Activated CD4-positive, alpha-beta T cell treated with anti-CD3 and anti-CD28 coated beads, Interleukin-2, amount 10 ng/mL, durations not matched to agents 7 days and 5 days (primary cell): Measurements from ENCODE around the gene CTNNA3. TPM values are rescaled to one million over a fixed set of nuclear protein-coding genes. Genes with fewer than 3 reads are reported as not detected.
"Not testable (repeated sequence)": the region's sequence is repeated elsewhere in the genome, so short reads cannot be mapped to it uniquely, and the experiment has no call there.

Experiments used
- CTCF ChIA-PET: fragments of 350-600 bp; sonication (Branson Sonifier 250); formaldehyde crosslinking; loops from one replicate; lab custom pipeline; 2021; ENCODE audit warnings: antibody characterized with exemption; lab: Charles Lee
- POLR2A ChIA-PET: fragments of 350-600 bp; sonication (Branson Sonifier 250); formaldehyde crosslinking; loops from one replicate; lab custom pipeline; 2021; ENCODE audit warnings: antibody characterized with exemption; lab: Charles Lee
- DNase-seq: peaks from one replicate; pipeline ENCODE4 v3.0.0-alpha.2; 2020
- H3K27ac Mint-ChIP-seq: one replicate; pipeline ENCODE4 v1.8.0; 2021; ENCODE audit warnings: mild to moderate bottlenecking, moderate library complexity, mixed read lengths
- H3K27me3 Mint-ChIP-seq: one replicate; pipeline ENCODE4 v1.8.0; 2021; ENCODE audit warnings: mixed read lengths
- H3K36me3 Mint-ChIP-seq: one replicate; pipeline ENCODE4 v1.8.0; 2021; ENCODE audit warnings: low read depth, mixed read lengths
- H3K4me1 Mint-ChIP-seq: one replicate; pipeline ENCODE4 v1.8.0; 2021; ENCODE audit warnings: mixed read lengths
- H3K4me3 Mint-ChIP-seq: one replicate; pipeline ENCODE4 v1.8.0; 2021; ENCODE audit warnings: mild to moderate bottlenecking, moderate library complexity, mixed read lengths
- H3K9me3 Mint-ChIP-seq: one replicate; pipeline ENCODE4 v1.8.0; 2021; ENCODE audit warnings: mixed read lengths
- total RNA-seq, 2 experiments: library from RNA; stranded (reverse); gene quantifications; one replicate each; pipeline ENCODE4 v1.2.3, GENCODE V29; 2021

CTNNA3 gene
- total RNA-seq = under 1 TPM; 0.57 to 0.58 TPM

GRCh38 chr10:67696029-67696428, at the start of gene CTNNA3:
Gene CTNNA3 (minus strand): TSS chr10:67696195.
- H3K4me3 Mint-ChIP-seq = no peak within 1 kb of the TSS
- DNase-seq = no peak
- H3K27me3 Mint-ChIP-seq = peaks cover 33% of the 10 kb centered on the region
- ChIA-PET CTCF (interaction anchor here (1.5 kb wide), 1 partner anchor 83 kb away, joined by 10 read pairs; no protein-coding TSS in a partner anchor), POLR2A (no interaction called here)
- no peaks in the 10 kb centered on the region for H3K36me3 Mint-ChIP-seq
- peaks cover 15% of the 10 kb centered on the region for H3K4me1 Mint-ChIP-seq
- H3K9me3 Mint-ChIP-seq = no peaks in the 10 kb centered on the region
- H3K27ac Mint-ChIP-seq = no peak within 1 kb of the TSS

GRCh38 chr10:67735430-67735829, 39.4 kb upstream of the CTNNA3 start:
- Mint-ChIP-seq H3K27me3 (peaks cover 7% of the 10 kb centered on the region), H3K4me1 (peaks cover 4% of the 10 kb centered on the region), H3K4me3 (no peak overlapping the region), H3K36me3 (no peaks in the 10 kb centered on the region), H3K9me3 (peaks cover 2% of the 10 kb centered on the region), H3K27ac (no peak overlapping the region)
- CTCF ChIA-PET = no interaction called here
- POLR2A ChIA-PET = no interaction called here
- DNase-seq = no peak

- no peaks in the 10 kb centered on the region for H3K9me3 Mint-ChIP-seq
- CTCF ChIA-PET = no interaction called here
- peaks cover 7% of the 10 kb centered on the region for H3K27me3 Mint-ChIP-seq
- no peak overlapping the region for H3K27ac Mint-ChIP-seq
- peaks cover 4% of the 10 kb centered on the region for H3K4me1 Mint-ChIP-seq
- H3K4me3 Mint-ChIP-seq = no peak overlapping the region
- DNase-seq = no peak
- POLR2A ChIA-PET = no interaction called here
- H3K36me3 Mint-ChIP-seq = no peaks in the 10 kb centered on the region
These were observed 37.5 kb upstream of the CTNNA3 start for GRCh38 chr10:67733511-67733910.

GRCh38 chr10:67725567-67725966, 29.6 kb upstream of the CTNNA3 start:
- Mint-ChIP-seq H3K9me3 (no peaks in the 10 kb centered on the region), H3K4me1 (no peaks in the 10 kb centered on the region), H3K36me3 (no peaks in the 10 kb centered on the region), H3K27ac (no peak overlapping the region), H3K27me3 (no peaks in the 10 kb centered on the region), H3K4me3 (no peak overlapping the region)
- no peak for DNase-seq
- ChIA-PET CTCF (no interaction called here), POLR2A (no interaction called here)

- Mint-ChIP-seq H3K27me3 (peaks cover 6% of the 10 kb centered on the region), H3K4me1 (no peaks in the 10 kb centered on the region), H3K4me3 (no peak overlapping the region), H3K27ac (no peak overlapping the region), H3K9me3 (no peaks in the 10 kb centered on the region), H3K36me3 (no peaks in the 10 kb centered on the region)
- no peak for DNase-seq
- CTCF ChIA-PET = interaction anchor here (1.0 to 1.2 kb wide), 2 partner anchors 11 to 56 kb away, joined by 4 to 6 read pairs; no protein-coding TSS in a partner anchor
- POLR2A ChIA-PET = no interaction called here
These were observed 27.6 kb upstream of the CTNNA3 start for GRCh38 chr10:67723601-67724000.

- CTCF ChIA-PET = interaction anchor here (0.9 to 1.2 kb wide), 2 partner anchors 25 to 58 kb away, joined by 3 to 6 read pairs; no protein-coding TSS in a partner anchor
- H3K36me3 Mint-ChIP-seq = no peaks in the 10 kb centered on the region
- H3K4me1 Mint-ChIP-seq = no peaks in the 10 kb centered on the region
- peaks cover 6% of the 10 kb centered on the region for H3K27me3 Mint-ChIP-seq
- DNase-seq = no peak
- no peak overlapping the region for H3K4me3 Mint-ChIP-seq
- H3K9me3 Mint-ChIP-seq = peaks cover 2% of the 10 kb centered on the region
- POLR2A ChIA-PET = no interaction called here
- no peak overlapping the region for H3K27ac Mint-ChIP-seq
These were observed 26.1 kb upstream of the CTNNA3 start for GRCh38 chr10:67722113-67722512.

GRCh38 chr10:67716455-67716854, 20.5 kb upstream of the CTNNA3 start:
- H3K9me3 Mint-ChIP-seq, H3K27me3 Mint-ChIP-seq, H3K27ac Mint-ChIP-seq, H3K36me3 Mint-ChIP-seq, H3K4me3 Mint-ChIP-seq, POLR2A ChIA-PET, H3K4me1 Mint-ChIP-seq, CTCF ChIA-PET, DNase-seq: not testable (repeated sequence)

GRCh38 chr10:67705921-67706320, 9.9 kb upstream of the CTNNA3 start:
- no peaks in the 10 kb centered on the region for H3K36me3 Mint-ChIP-seq
- CTCF ChIA-PET = interaction anchor here (2.3 kb wide), 1 partner anchor 8 kb away, joined by 6 read pairs; no protein-coding TSS in a partner anchor
- no peaks in the 10 kb centered on the region for H3K4me1 Mint-ChIP-seq
- no peak for DNase-seq
- no peak overlapping the region for H3K27ac Mint-ChIP-seq
- peaks cover 17% of the 10 kb centered on the region for H3K27me3 Mint-ChIP-seq
- POLR2A ChIA-PET = no interaction called here
- H3K9me3 Mint-ChIP-seq = peaks cover 11% of the 10 kb centered on the region
- no peak overlapping the region for H3K4me3 Mint-ChIP-seq

GRCh38 chr10:67699613-67700270, 3.7 kb upstream of the CTNNA3 start:
- H3K4me3 Mint-ChIP-seq = not testable (repeated sequence)

GRCh38 chr10:67698164-67698563, 2.2 kb upstream of the CTNNA3 start:
- Mint-ChIP-seq H3K27ac (no peak overlapping the region), H3K27me3 (peaks cover 37% of the 10 kb centered on the region), H3K9me3 (peaks cover 3% of the 10 kb centered on the region), H3K4me1 (peaks cover 15% of the 10 kb centered on the region), H3K4me3 (no peak overlapping the region), H3K36me3 (no peaks in the 10 kb centered on the region)
- ChIA-PET POLR2A (no interaction called here), CTCF (interaction anchor here (0.5 to 3.5 kb wide), 11 partner anchors 9 to 97 kb away, joined by 3 to 34 read pairs (median 4); no protein-coding TSS in a partner anchor)
- no peak for DNase-seq

More at GRCh38 chr10:67699613-67700270, 3.7 kb upstream of the CTNNA3 start:
- H3K9me3 Mint-ChIP-seq, H3K27ac Mint-ChIP-seq, H3K36me3 Mint-ChIP-seq, POLR2A ChIA-PET, DNase-seq: not testable (repeated sequence)
- peaks cover 30% of the 10 kb centered on the region for H3K27me3 Mint-ChIP-seq
- peaks cover 15% of the 10 kb centered on the region for H3K4me1 Mint-ChIP-seq
- CTCF ChIA-PET = interaction anchor here (3.5 kb wide), 1 partner anchor 80 kb away, joined by 34 read pairs; no protein-coding TSS in a partner anchor

- Mint-ChIP-seq H3K27me3 (peaks cover 39% of the 10 kb centered on the region), H3K9me3 (peaks cover 3% of the 10 kb centered on the region), H3K27ac (no peak overlapping the region), H3K36me3 (no peaks in the 10 kb centered on the region), H3K4me3 (no peak overlapping the region), H3K4me1 (peaks cover 15% of the 10 kb centered on the region)
- CTCF ChIA-PET = interaction anchor here (0.5 to 3.5 kb wide), 15 partner anchors 9 to 97 kb away, joined by 3 to 34 read pairs (median 4); no protein-coding TSS in a partner anchor
- DNase-seq = peak; percentile 44
- POLR2A ChIA-PET = no interaction called here
These were observed 1.7 kb upstream of the CTNNA3 start for GRCh38 chr10:67697724-67698131.

- POLR2A ChIA-PET = no interaction called here
- H3K9me3 Mint-ChIP-seq = no peaks in the 10 kb centered on the region
These were observed 684 bp upstream of the CTNNA3 start for GRCh38 chr10:67696679-67697078.

GRCh38 chr10:67695555-67695954, 440 bp downstream of the CTNNA3 start:
- Mint-ChIP-seq H3K4me1 (peaks cover 15% of the 10 kb centered on the region), H3K36me3 (no peaks in the 10 kb centered on the region), H3K27ac (no peak overlapping the region), H3K27me3 (peaks cover 33% of the 10 kb centered on the region), H3K9me3 (no peaks in the 10 kb centered on the region), H3K4me3 (no peak overlapping the region)
- CTCF ChIA-PET = interaction anchor here (0.8 to 1.5 kb wide), 2 partner anchors 84 to 94 kb away, joined by 3 to 10 read pairs; no protein-coding TSS in a partner anchor
- DNase-seq = no peak
- POLR2A ChIA-PET = interaction anchor here (0.7 kb wide), 1 partner anchor 605 kb away, joined by 3 read pairs; no protein-coding TSS in a partner anchor

More at GRCh38 chr10:67696679-67697078, 684 bp upstream of the CTNNA3 start:
- peaks cover 15% of the 10 kb centered on the region for H3K4me1 Mint-ChIP-seq
- H3K36me3 Mint-ChIP-seq = no peaks in the 10 kb centered on the region
- H3K4me3 Mint-ChIP-seq = no peak overlapping the region
- peaks cover 33% of the 10 kb centered on the region for H3K27me3 Mint-ChIP-seq
- CTCF ChIA-PET = interaction anchor here (1.2 to 3.5 kb wide), 11 partner anchors 8 to 98 kb away, joined by 3 to 34 read pairs (median 5); no protein-coding TSS in a partner anchor
- H3K27ac Mint-ChIP-seq = no peak overlapping the region
- DNase-seq = no peak
